NK-92 (cell line): ENCODE results near the gene TLE7.

Source experiments
- DNase-seq: peaks from one replicate; lab custom pipeline; 2025; ENCODE audit not compliant: unreplicated experiment; lab: John Stamatoyannopoulos, UW

TLE7 gene

GRCh38 chr16:71449020-71449419 is 7.2 kb upstream of the TLE7 start:
- no peak for DNase-seq

- no peak for DNase-seq
Observed at GRCh38 chr16:71448274-71448866, 6.5 kb upstream of the TLE7 start.

- DNase-seq = no peak
Observed at GRCh38 chr16:71443714-71444113, 1.9 kb upstream of the TLE7 start.

- no peak for DNase-seq
Observed at GRCh38 chr16:71441348-71442050, 355 bp downstream of the TLE7 start.

- DNase-seq = no peak
Observed at GRCh38 chr16:71440669-71441347, 1.0 kb downstream of the TLE7 start.

GRCh38 chr16:71439523-71439922 is 2.3 kb downstream of the TLE7 start:
- DNase-seq = no peak

- no peak for DNase-seq
Observed at GRCh38 chr16:71436473-71436872, 5.4 kb downstream of the TLE7 start.

GRCh38 chr16:71432906-71433305 is 8.9 kb downstream of the TLE7 start:
- no peak for DNase-seq

- no peak for DNase-seq
Observed at GRCh38 chr16:71431991-71432390, 9.9 kb downstream of the TLE7 start.

GRCh38 chr16:71431176-71431575 is 10.7 kb downstream of the TLE7 start:
- DNase-seq = no peak

GRCh38 chr16:71430744-71431143 is 11.1 kb downstream of the TLE7 start:
- no peak for DNase-seq

- no peak for DNase-seq
Observed at GRCh38 chr16:71429581-71429980, 12.3 kb downstream of the TLE7 start.

- no peak for DNase-seq
Observed at GRCh38 chr16:71428883-71429282, 13.0 kb downstream of the TLE7 start.

- DNase-seq = no peak
Observed at GRCh38 chr16:71428385-71428784, 13.5 kb downstream of the TLE7 start.

GRCh38 chr16:71426880-71427615 is 14.8 kb downstream of the TLE7 start:
- no peak for DNase-seq

- DNase-seq = no peak
Observed at GRCh38 chr16:71426069-71426879, 15.6 kb downstream of the TLE7 start.

- DNase-seq = no peak
Observed at GRCh38 chr16:71425746-71426068, 16.1 kb downstream of the TLE7 start.

GRCh38 chr16:71424626-71425025 is 17.2 kb downstream of the TLE7 start:
- DNase-seq = no peak

GRCh38 chr16:71423865-71424264 is 18.0 kb downstream of the TLE7 start:
- no peak for DNase-seq

GRCh38 chr16:71423016-71423415 is 18.8 kb downstream of the TLE7 start:
- no peak for DNase-seq

- DNase-seq = no peak
Observed at GRCh38 chr16:71421911-71422310, 19.9 kb downstream of the TLE7 start.
